PC-3 (cell line): ENCODE results near the gene MDGA2. TPM values are rescaled to one million over a fixed set of nuclear protein-coding genes. Genes with fewer than 3 reads are reported as not detected.
A peak's percentile ranks its signal among the peaks of the same experiment; 100 is the strongest.

Experiments used
- ATAC-seq: fragments of 200-7000 bp; cut with Tn5 transposase; 2 replicates; pipeline ENCODE4 v1.9.1; 2020; ENCODE audit warnings: mild to moderate bottlenecking, moderate library complexity
- BruUV-seq: library from RNA; stranded (reverse); fragments of 400-500 nt; replicated peaks from 2 replicates; lab custom pipeline; 2021; lab: Mats Ljungman, UMichigan
- CTCF ChIA-PET: fragments of 300-600 bp; sonication (Branson Sonifier 250); formaldehyde crosslinking; loops from one replicate; lab custom pipeline; 2022; ENCODE audit warnings: antibody characterized with exemption; lab: Charles Lee
- POLR2A ChIA-PET: fragments of 300-600 bp; sonication (Branson Sonifier 250); formaldehyde crosslinking; loops from one replicate; lab custom pipeline; 2022; ENCODE audit warnings: antibody characterized with exemption; ENCODE audit not compliant: unreplicated experiment; lab: Charles Lee
- DNase-seq: peaks from one replicate; pipeline ENCODE4 v3.0.0-alpha.2; 2015
- H2AFZ ChIP-seq: fragments of 300-600 bp; sonication (generic); 2 replicates; pipeline ENCODE4 v1.6.0; 2016; ENCODE audit warnings: antibody characterized with exemption, low read length
- H3F3A ChIP-seq: fragments of 300-600 bp; sonication (generic); one replicate; pipeline ENCODE4 v1.6.0; 2017; ENCODE audit warnings: antibody characterized with exemption, low read length, control low read depth, mild to moderate bottlenecking; ENCODE audit not compliant: unreplicated experiment
- H3K27ac ChIP-seq: fragments of 300-600 bp; sonication (generic); 2 replicates; pipeline ENCODE4 v1.5.1; 2016; ENCODE audit warnings: mild to moderate bottlenecking, low read length
- H3K27me3 ChIP-seq: fragments of 300-600 bp; sonication (generic); 2 replicates; pipeline ENCODE4 v1.6.1; 2016; ENCODE audit warnings: low read length, mixed read lengths
- H3K36me3 ChIP-seq: fragments of 300-600 bp; sonication (generic); 2 replicates; pipeline ENCODE4 v1.6.1; 2016; ENCODE audit warnings: low read depth, mixed run types, low read length, mixed read lengths
- H3K4me1 ChIP-seq: fragments of 300-600 bp; sonication (generic); 2 replicates; pipeline ENCODE4 v1.5.1; 2016; ENCODE audit warnings: low read length; ENCODE audit not compliant: insufficient read depth
- H3K4me2 ChIP-seq: fragments of 300-600 bp; sonication (generic); 2 replicates; pipeline ENCODE4 v1.6.0; 2016; ENCODE audit warnings: low read length
- H3K4me3 ChIP-seq: fragments of 300-600 bp; sonication (generic); 2 replicates; pipeline ENCODE4 v1.5.1; 2016; ENCODE audit warnings: mild to moderate bottlenecking, low read length, mixed read lengths
- H3K79me2 ChIP-seq: fragments of 300-600 bp; sonication (generic); 2 replicates; pipeline ENCODE4 v1.6.1; 2017; ENCODE audit warnings: low read length, mixed read lengths
- H3K9ac ChIP-seq: fragments of 300-600 bp; sonication (generic); 2 replicates; pipeline ENCODE4 v1.6.0; 2016; ENCODE audit warnings: mild to moderate bottlenecking, low read length
- H3K9me2 ChIP-seq: fragments of 300-600 bp; sonication (generic); replicated peaks from 2 replicates; pipeline ENCODE4 v1.6.1; 2016; ENCODE audit warnings: mixed run types, low read length, mixed read lengths
- H3K9me3 ChIP-seq: fragments of 300-600 bp; sonication (generic); 2 replicates; pipeline ENCODE4 v1.6.1; 2016; ENCODE audit warnings: low read length, mixed read lengths
- H4K20me1 ChIP-seq: fragments of 300-600 bp; sonication (generic); 2 replicates; pipeline ENCODE4 v1.6.1; 2016; ENCODE audit warnings: low read length, mixed read lengths
- EZH2 ChIP-seq: fragments of 300-600 bp; sonication (generic); IDR thresholded peaks from one replicate; pipeline ENCODE4 v1.6.1; 2017; ENCODE audit warnings: antibody characterized with exemption, mild to moderate bottlenecking, low read length; ENCODE audit not compliant: unreplicated experiment
- EZH2phosphoT487 ChIP-seq: fragments of 300-600 bp; sonication (generic); IDR thresholded peaks from 2 replicates; pipeline ENCODE4 v1.6.1; 2018; ENCODE audit warnings: mild to moderate bottlenecking, antibody characterized with exemption, low read length, borderline replicate concordance
- intact Hi-C: fragments of 100-400 bp; cut with micrococcal nuclease; formaldehyde crosslinking; loops from 2 replicates; pipeline ENCODE4 v1.9.0; 2023
- total RNA-seq: library from RNA; depleted of rRNA; stranded (reverse); fragments of >200 nt; gene quantifications from 2 replicates; pipeline ENCODE4 v1.2.3, GENCODE V29; 2014
- TF ChIP-seq, protein P1 (sequence below): fragments of 300-600 bp; sonication (generic); conservative IDR thresholded peaks from 2 replicates; pipeline ENCODE4 v1.5.1; 2017; ENCODE audit warnings: antibody characterized with exemption, low read depth, mild to moderate bottlenecking, low read length

Gene MDGA2
- total RNA-seq, 1 experiment from 2014 or later = 0.04 TPM

DNA sequence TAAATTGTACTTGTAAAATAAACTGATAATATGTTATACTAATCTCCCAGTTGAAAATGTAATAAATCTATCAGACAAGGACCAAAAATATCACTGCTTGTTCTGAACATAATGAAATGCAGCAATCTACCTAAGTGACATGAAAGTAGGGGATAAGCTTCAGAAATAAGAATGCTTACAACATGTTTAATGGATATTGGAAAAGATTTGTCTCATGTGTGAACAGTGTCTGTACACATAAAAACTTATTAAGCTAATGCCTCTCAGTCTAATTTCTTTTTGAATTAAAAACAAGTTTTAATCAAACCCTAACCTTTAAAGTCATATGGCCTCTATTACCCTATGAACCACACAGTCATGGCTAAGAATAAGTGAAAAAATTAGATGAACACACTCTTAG is 465.3 kb downstream of the MDGA2 start:
- Histone ChIP-seq H3K27me3 (peaks cover 10% of the 10 kb centered on the region), H3K4me1 (no peaks in the 10 kb centered on the region), H3K79me2 (no peaks in the 10 kb centered on the region), H3K4me2 (no peak overlapping the region), H3K4me3 (no peak overlapping the region), H3F3A (no peaks in the 10 kb centered on the region), H3K27ac (no peak overlapping the region), H3K36me3 (no peaks in the 10 kb centered on the region), H3K9me2 (no peaks in the 10 kb centered on the region), H3K9ac (no peak overlapping the region), H4K20me1 (no peaks in the 10 kb centered on the region), H2AFZ (no peak overlapping the region), H3K9me3 (no peaks in the 10 kb centered on the region)
- no TSS peak for BruUV-seq
- no peak for DNase-seq
- ChIA-PET CTCF (no interaction called here), POLR2A (no interaction called here)
- intact Hi-C loops = no loop called here
- ATAC-seq = no peak
- TF ChIP-seq, protein P1, sequence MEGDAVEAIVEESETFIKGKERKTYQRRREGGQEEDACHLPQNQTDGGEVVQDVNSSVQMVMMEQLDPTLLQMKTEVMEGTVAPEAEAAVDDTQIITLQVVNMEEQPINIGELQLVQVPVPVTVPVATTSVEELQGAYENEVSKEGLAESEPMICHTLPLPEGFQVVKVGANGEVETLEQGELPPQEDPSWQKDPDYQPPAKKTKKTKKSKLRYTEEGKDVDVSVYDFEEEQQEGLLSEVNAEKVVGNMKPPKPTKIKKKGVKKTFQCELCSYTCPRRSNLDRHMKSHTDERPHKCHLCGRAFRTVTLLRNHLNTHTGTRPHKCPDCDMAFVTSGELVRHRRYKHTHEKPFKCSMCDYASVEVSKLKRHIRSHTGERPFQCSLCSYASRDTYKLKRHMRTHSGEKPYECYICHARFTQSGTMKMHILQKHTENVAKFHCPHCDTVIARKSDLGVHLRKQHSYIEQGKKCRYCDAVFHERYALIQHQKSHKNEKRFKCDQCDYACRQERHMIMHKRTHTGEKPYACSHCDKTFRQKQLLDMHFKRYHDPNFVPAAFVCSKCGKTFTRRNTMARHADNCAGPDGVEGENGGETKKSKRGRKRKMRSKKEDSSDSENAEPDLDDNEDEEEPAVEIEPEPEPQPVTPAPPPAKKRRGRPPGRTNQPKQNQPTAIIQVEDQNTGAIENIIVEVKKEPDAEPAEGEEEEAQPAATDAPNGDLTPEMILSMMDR = no peak
- TF ChIP-seq EZH2phosphoT487 (no peak), EZH2 (no peak)

DNA sequence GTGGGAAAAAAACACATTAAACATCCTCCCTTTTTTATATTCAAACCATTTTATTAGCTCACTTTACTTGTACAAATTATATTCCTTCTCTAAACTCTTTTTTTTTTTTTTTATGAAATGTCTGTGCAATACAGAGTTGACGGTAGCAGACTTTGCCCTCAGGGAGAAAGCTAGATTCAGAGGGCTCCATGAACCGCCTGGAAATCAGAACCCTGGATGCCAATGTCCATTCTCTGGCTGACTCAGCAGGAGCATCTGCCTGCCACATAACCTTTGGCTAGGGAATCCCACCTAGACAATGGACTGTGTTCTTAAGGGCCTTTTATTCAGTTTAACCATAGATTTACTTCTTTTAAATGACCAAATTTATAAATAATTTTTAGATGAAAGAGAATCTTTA is 467.0 kb downstream of the MDGA2 start:
- ATAC-seq (no peak), DNase-seq (no peak)
- no peak overlapping the region for H2AFZ ChIP-seq
- CTCF ChIA-PET = interaction anchor here (0.6 kb wide), 1 partner anchor 62 kb away, joined by 3 read pairs; no protein-coding TSS in a partner anchor
- POLR2A ChIA-PET = no interaction called here
- no peaks in the 10 kb centered on the region for H3K9me2 ChIP-seq
- H3K27me3 ChIP-seq = peaks cover 10% of the 10 kb centered on the region
- peak overlapping the region; percentile 37; the same call in 1 of the 2 replicates for H3K4me2 ChIP-seq
- H3K27ac ChIP-seq = no peak overlapping the region
- H3K4me1 ChIP-seq = no peaks in the 10 kb centered on the region
- H3F3A ChIP-seq = no peaks in the 10 kb centered on the region
- intact Hi-C loops = no loop called here
- no peak overlapping the region for H3K9ac ChIP-seq
- BruUV-seq = no TSS peak
- H4K20me1 ChIP-seq = no peaks in the 10 kb centered on the region
- H3K9me3 ChIP-seq = no peaks in the 10 kb centered on the region
- no peaks in the 10 kb centered on the region for H3K36me3 ChIP-seq
- TF ChIP-seq, protein P1 = no peak
- H3K4me3 ChIP-seq = no peak overlapping the region
- no peaks in the 10 kb centered on the region for H3K79me2 ChIP-seq

DNA sequence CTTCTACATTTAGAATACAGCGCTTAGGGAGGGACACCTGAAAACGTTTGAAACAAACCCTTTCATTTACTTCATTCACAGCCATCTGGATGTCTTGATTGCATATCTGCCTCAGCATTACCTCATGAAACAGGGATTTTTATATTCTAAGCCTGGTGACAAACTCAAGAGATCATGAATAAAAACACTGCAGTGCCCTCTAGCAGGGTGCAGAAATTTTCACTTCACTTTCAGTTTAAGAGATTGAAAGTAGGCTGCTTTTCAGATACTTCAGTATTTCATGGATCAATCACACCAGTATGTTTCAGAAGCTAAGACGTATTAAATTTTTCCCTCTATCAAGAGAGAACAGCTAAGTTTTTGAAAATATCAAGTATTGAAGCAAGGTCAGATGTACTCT is 467.8 kb downstream of the MDGA2 start:
- Histone ChIP-seq H3K27me3 (peaks cover 4% of the 10 kb centered on the region), H3K4me3 (no peak overlapping the region), H3K79me2 (no peaks in the 10 kb centered on the region), H2AFZ (no peak overlapping the region), H3F3A (no peaks in the 10 kb centered on the region), H3K4me1 (no peaks in the 10 kb centered on the region), H3K9me2 (no peaks in the 10 kb centered on the region; the same call in 1 of the 2 replicates), H4K20me1 (no peaks in the 10 kb centered on the region), H3K4me2 (peak overlapping the region; percentile 37), H3K9ac (no peak overlapping the region), H3K36me3 (no peaks in the 10 kb centered on the region), H3K9me3 (no peaks in the 10 kb centered on the region), H3K27ac (no peak overlapping the region)
- POLR2A ChIA-PET = no interaction called here
- CTCF ChIA-PET = interaction anchor here (0.6 kb wide), 1 partner anchor 63 kb away, joined by 3 read pairs; no protein-coding TSS in a partner anchor
- DNase-seq (no peak), ATAC-seq (no peak)
- intact Hi-C loops = no loop called here
- TF ChIP-seq, protein P1 = peak; percentile 45
- TF ChIP-seq EZH2 = no peak
- BruUV-seq = no TSS peak
